HL-60 (cell line): ENCODE results near the gene AK9.

Experiments
- DNase-seq, 2 experiments: peaks; one replicate each; pipeline ENCODE4 v3.0.0-alpha.2; 2010 to 2020; ENCODE audit warnings: low read depth in 1 of 2, low spot score in 1 of 2
- H3K27ac ChIP-seq: fragments of 250-450 bp; sonication (Bioruptor Pico); replicated peaks from 2 replicates; pipeline ENCODE4 v1.5.1; 2020; ENCODE audit warnings: mild to moderate bottlenecking, moderate library complexity
- H3K27me3 ChIP-seq: fragments of 250-450 bp; sonication (Bioruptor Pico); 2 replicates; pipeline ENCODE4 v1.5.1; 2021; ENCODE audit warnings: mild to moderate bottlenecking, moderate library complexity; ENCODE audit not compliant: insufficient read depth, poor library complexity, severe bottlenecking
- H3K4me3 ChIP-seq: replicated peaks from 2 replicates; pipeline ENCODE4 v1.5.1; 2011; ENCODE audit warnings: mild to moderate bottlenecking, control low read depth, low read length; ENCODE audit not compliant: insufficient read depth
- CTCF ChIP-seq: IDR thresholded peaks from one replicate; pipeline ENCODE4 v1.5.1; 2011; ENCODE audit warnings: low read length, control low read depth, inconsistent platforms; ENCODE audit not compliant: insufficient read depth
- GABPA ChIP-seq: IDR thresholded peaks from 2 replicates; pipeline ENCODE4 v1.6.1; 2012; ENCODE audit warnings: low read depth
- POLR2AphosphoS5 ChIP-seq: IDR thresholded peaks from 2 replicates; pipeline ENCODE4 v1.6.1; 2012; ENCODE audit warnings: low read depth
- REST ChIP-seq: IDR thresholded peaks from 2 replicates; pipeline ENCODE4 v1.6.1; 2012; ENCODE audit warnings: low read depth; ENCODE audit not compliant: insufficient replicate concordance
- SPI1 ChIP-seq: IDR thresholded peaks from 2 replicates; pipeline ENCODE4 v1.6.1; 2012; ENCODE audit warnings: low read depth, mild to moderate bottlenecking, borderline replicate concordance

The AK9 gene

GRCh38 chr6:109508166-109508860, 182.7 kb downstream of the AK9 start:
- H3K27ac ChIP-seq = no peak overlapping the region
- H3K27me3 ChIP-seq = no peaks in the 10 kb centered on the region
- TF ChIP-seq SPI1 (no peak), GABPA (no peak), REST (no peak), CTCF (no peak), POLR2AphosphoS5 (no peak)
- no peak overlapping the region for H3K4me3 ChIP-seq
- no peak for DNase-seq

GRCh38 chr6:109507490-109508072, 183.4 kb downstream of the AK9 start:
- H3K27ac ChIP-seq = no peak overlapping the region
- H3K4me3 ChIP-seq = no peak overlapping the region
- no peaks in the 10 kb centered on the region for H3K27me3 ChIP-seq
- TF ChIP-seq SPI1 = peak; percentile 22; the same call in 1 of the 2 replicates
- no peak for TF ChIP-seq POLR2AphosphoS5
- no peak for DNase-seq

- TF ChIP-seq SPI1 (no peak), POLR2AphosphoS5 (no peak), REST (no peak), GABPA (no peak), CTCF (no peak)
- no peak overlapping the region for H3K27ac ChIP-seq
- H3K27me3 ChIP-seq = no peaks in the 10 kb centered on the region
- H3K4me3 ChIP-seq = no peak overlapping the region
- DNase-seq = no peak
These were observed 184.2 kb downstream of the AK9 start for GRCh38 chr6:109506841-109507240.

GRCh38 chr6:109506314-109506713, 184.7 kb downstream of the AK9 start:
- DNase-seq = no peak
- Histone ChIP-seq H3K4me3 (no peak overlapping the region), H3K27me3 (no peaks in the 10 kb centered on the region), H3K27ac (no peak overlapping the region)
- TF ChIP-seq REST = no peak
- no peak for TF ChIP-seq POLR2AphosphoS5
- no peak for TF ChIP-seq SPI1
- no peak for TF ChIP-seq GABPA
- no peak for TF ChIP-seq CTCF
